Neural progenitor cell (in vitro differentiated cells): ENCODE results near the gene CIB4.

Source experiments
- EZH2 ChIP-seq: fragments of 200-600 bp; sonication (generic); IDR thresholded peaks from 2 replicates; pipeline ENCODE4 v1.6.1; 2017; ENCODE audit warnings: antibody characterized with exemption, mild to moderate bottlenecking, moderate library complexity
- TF ChIP-seq, protein P1 (sequence below): fragments of 200-600 bp; sonication (generic); IDR thresholded peaks from 2 replicates; pipeline ENCODE4 v1.5.1; 2017; ENCODE audit warnings: antibody characterized with exemption, mild to moderate bottlenecking

DNA sequence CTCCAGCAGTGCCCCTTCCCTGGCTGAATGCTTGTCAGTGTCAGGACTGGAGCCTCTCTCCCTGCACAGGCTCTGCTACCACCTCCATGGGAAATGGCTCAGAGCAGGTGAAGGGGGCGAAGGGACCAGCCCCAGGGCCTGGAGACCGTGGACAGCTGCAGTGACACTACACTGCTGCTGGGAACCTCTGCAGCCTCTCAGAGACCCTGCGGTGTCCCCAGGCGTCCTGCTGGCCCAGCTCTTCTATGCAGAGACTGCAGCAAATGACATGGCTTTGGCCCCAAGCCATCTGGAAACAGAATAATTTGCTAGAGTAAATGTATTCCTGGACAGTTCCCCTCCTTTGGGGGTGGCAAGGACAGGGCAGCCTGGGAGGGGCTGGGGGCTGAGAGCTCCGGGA is 53.2 kb downstream of the CIB4 start:
- TF ChIP-seq, protein P1, sequence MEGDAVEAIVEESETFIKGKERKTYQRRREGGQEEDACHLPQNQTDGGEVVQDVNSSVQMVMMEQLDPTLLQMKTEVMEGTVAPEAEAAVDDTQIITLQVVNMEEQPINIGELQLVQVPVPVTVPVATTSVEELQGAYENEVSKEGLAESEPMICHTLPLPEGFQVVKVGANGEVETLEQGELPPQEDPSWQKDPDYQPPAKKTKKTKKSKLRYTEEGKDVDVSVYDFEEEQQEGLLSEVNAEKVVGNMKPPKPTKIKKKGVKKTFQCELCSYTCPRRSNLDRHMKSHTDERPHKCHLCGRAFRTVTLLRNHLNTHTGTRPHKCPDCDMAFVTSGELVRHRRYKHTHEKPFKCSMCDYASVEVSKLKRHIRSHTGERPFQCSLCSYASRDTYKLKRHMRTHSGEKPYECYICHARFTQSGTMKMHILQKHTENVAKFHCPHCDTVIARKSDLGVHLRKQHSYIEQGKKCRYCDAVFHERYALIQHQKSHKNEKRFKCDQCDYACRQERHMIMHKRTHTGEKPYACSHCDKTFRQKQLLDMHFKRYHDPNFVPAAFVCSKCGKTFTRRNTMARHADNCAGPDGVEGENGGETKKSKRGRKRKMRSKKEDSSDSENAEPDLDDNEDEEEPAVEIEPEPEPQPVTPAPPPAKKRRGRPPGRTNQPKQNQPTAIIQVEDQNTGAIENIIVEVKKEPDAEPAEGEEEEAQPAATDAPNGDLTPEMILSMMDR: no peak
- TF ChIP-seq EZH2: no peak
